HL-60 (cell line): ENCODE results near the gene PHLDA1.

ENCODE experiments used
- DNase-seq, 2 experiments: peaks; one replicate each; pipeline ENCODE4 v3.0.0-alpha.2; 2010 to 2020; ENCODE audit warnings: low read depth in 1 of 2, low spot score in 1 of 2
- H3K27ac ChIP-seq: fragments of 250-450 bp; sonication (Bioruptor Pico); replicated peaks from 2 replicates; pipeline ENCODE4 v1.5.1; 2020; ENCODE audit warnings: mild to moderate bottlenecking, moderate library complexity
- H3K27me3 ChIP-seq: fragments of 250-450 bp; sonication (Bioruptor Pico); 2 replicates; pipeline ENCODE4 v1.5.1; 2021; ENCODE audit warnings: mild to moderate bottlenecking, moderate library complexity; ENCODE audit not compliant: insufficient read depth, poor library complexity, severe bottlenecking
- H3K4me3 ChIP-seq: replicated peaks from 2 replicates; pipeline ENCODE4 v1.5.1; 2011; ENCODE audit warnings: mild to moderate bottlenecking, control low read depth, low read length; ENCODE audit not compliant: insufficient read depth
- CTCF ChIP-seq: IDR thresholded peaks from one replicate; pipeline ENCODE4 v1.5.1; 2011; ENCODE audit warnings: low read length, control low read depth, inconsistent platforms; ENCODE audit not compliant: insufficient read depth
- GABPA ChIP-seq: IDR thresholded peaks from 2 replicates; pipeline ENCODE4 v1.6.1; 2012; ENCODE audit warnings: low read depth
- POLR2AphosphoS5 ChIP-seq: IDR thresholded peaks from 2 replicates; pipeline ENCODE4 v1.6.1; 2012; ENCODE audit warnings: low read depth
- SPI1 ChIP-seq: IDR thresholded peaks from 2 replicates; pipeline ENCODE4 v1.6.1; 2012; ENCODE audit warnings: low read depth, mild to moderate bottlenecking, borderline replicate concordance
- TF ChIP-seq, protein P1 (sequence below): IDR thresholded peaks from 2 replicates; pipeline ENCODE4 v1.6.1; 2012; ENCODE audit warnings: low read depth; ENCODE audit not compliant: insufficient replicate concordance

PHLDA1 gene

DNA sequence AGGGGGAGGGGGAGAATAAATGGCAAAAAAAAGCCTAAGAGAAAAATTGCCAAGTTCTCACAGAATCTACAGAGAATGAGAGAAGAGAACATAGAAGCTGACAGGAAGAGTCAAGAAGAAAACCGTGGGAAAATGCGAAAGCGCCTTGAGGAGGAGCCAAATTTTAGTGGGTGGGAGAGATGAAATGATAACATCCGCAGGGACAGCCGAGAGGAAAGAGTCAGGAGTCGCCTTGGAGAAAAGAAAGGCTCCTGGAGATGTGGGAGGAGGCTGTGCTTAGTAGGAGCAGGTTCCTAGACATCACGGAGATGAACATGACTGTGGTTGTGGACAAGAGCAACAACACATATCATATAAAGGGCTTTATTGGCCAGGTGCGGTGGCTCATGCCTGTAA lies 49.4 kb downstream of the PHLDA1 start:
- no peak for TF ChIP-seq GABPA
- TF ChIP-seq POLR2AphosphoS5: no peak
- TF ChIP-seq CTCF: no peak
- TF ChIP-seq, protein P1, sequence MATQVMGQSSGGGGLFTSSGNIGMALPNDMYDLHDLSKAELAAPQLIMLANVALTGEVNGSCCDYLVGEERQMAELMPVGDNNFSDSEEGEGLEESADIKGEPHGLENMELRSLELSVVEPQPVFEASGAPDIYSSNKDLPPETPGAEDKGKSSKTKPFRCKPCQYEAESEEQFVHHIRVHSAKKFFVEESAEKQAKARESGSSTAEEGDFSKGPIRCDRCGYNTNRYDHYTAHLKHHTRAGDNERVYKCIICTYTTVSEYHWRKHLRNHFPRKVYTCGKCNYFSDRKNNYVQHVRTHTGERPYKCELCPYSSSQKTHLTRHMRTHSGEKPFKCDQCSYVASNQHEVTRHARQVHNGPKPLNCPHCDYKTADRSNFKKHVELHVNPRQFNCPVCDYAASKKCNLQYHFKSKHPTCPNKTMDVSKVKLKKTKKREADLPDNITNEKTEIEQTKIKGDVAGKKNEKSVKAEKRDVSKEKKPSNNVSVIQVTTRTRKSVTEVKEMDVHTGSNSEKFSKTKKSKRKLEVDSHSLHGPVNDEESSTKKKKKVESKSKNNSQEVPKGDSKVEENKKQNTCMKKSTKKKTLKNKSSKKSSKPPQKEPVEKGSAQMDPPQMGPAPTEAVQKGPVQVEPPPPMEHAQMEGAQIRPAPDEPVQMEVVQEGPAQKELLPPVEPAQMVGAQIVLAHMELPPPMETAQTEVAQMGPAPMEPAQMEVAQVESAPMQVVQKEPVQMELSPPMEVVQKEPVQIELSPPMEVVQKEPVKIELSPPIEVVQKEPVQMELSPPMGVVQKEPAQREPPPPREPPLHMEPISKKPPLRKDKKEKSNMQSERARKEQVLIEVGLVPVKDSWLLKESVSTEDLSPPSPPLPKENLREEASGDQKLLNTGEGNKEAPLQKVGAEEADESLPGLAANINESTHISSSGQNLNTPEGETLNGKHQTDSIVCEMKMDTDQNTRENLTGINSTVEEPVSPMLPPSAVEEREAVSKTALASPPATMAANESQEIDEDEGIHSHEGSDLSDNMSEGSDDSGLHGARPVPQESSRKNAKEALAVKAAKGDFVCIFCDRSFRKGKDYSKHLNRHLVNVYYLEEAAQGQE: no peak
- TF ChIP-seq SPI1: no peak
- H3K27ac ChIP-seq: no peak overlapping the region
- H3K4me3 ChIP-seq: no peak overlapping the region
- no peaks in the 10 kb centered on the region for H3K27me3 ChIP-seq
- no peak for DNase-seq

- no peak overlapping the region for H3K4me3 ChIP-seq
- TF ChIP-seq POLR2AphosphoS5: no peak
- TF ChIP-seq CTCF: no peak
- TF ChIP-seq SPI1: no peak
- H3K27ac ChIP-seq: no peak overlapping the region
- H3K27me3 ChIP-seq: no peaks in the 10 kb centered on the region
- no peak for DNase-seq
Observed at GRCh38 chr12:75981247-75982168, 50.1 kb downstream of the PHLDA1 start.

- Histone ChIP-seq H3K27ac (peak overlapping the region; percentile 62; the same call in 1 of the 2 replicates), H3K27me3 (no peaks in the 10 kb centered on the region), H3K4me3 (no peak overlapping the region)
- DNase-seq: no peak
- TF ChIP-seq GABPA (no peak), POLR2AphosphoS5 (no peak)
Observed at GRCh38 chr12:75979181-75979580, 52.4 kb downstream of the PHLDA1 start.

DNA sequence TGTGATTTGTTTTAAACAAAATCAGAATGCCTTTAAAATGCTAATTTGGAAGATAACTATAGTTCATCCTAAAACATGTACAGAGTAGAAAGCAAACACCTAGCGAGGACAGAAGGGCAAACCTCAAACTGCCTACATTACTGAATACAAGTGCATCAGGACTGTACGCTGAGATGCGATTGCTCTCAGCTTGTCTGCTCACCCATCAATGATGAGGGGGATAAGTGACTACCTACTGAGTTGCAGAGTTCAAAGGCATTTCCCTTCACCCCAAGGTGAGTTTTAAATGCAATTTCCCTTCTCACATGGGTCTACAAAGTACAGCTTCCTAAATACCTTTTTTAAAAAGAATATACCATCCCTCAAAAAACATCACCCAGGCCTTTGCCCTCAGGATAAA lies 52.9 kb downstream of the PHLDA1 start:
- DNase-seq: no peak
- Histone ChIP-seq H3K4me3 (no peak overlapping the region), H3K27ac (peak overlapping the region; percentile 62), H3K27me3 (no peaks in the 10 kb centered on the region)
- TF ChIP-seq POLR2AphosphoS5 (no peak), GABPA (no peak)

- Histone ChIP-seq H3K27ac (peak overlapping the region; percentile 62), H3K4me3 (no peak overlapping the region), H3K27me3 (no peaks in the 10 kb centered on the region)
- TF ChIP-seq POLR2AphosphoS5 (peak; percentile 86), SPI1 (peak; percentile 83; the same call in 1 of the 2 replicates), CTCF (no peak), GABPA (no peak; the same call in 1 of the 2 replicates)
- TF ChIP-seq, protein P1: no peak
- peak; percentile 94 to 96 for DNase-seq
Observed at GRCh38 chr12:75977952-75978671, 53.5 kb downstream of the PHLDA1 start.
